GDM1 (cell line): ENCODE results near the gene HOXD11.

ENCODE experiments used
- DNase-seq: peaks from one replicate; lab custom pipeline; 2025; lab: John Stamatoyannopoulos, UW

Gene HOXD11

DNA sequence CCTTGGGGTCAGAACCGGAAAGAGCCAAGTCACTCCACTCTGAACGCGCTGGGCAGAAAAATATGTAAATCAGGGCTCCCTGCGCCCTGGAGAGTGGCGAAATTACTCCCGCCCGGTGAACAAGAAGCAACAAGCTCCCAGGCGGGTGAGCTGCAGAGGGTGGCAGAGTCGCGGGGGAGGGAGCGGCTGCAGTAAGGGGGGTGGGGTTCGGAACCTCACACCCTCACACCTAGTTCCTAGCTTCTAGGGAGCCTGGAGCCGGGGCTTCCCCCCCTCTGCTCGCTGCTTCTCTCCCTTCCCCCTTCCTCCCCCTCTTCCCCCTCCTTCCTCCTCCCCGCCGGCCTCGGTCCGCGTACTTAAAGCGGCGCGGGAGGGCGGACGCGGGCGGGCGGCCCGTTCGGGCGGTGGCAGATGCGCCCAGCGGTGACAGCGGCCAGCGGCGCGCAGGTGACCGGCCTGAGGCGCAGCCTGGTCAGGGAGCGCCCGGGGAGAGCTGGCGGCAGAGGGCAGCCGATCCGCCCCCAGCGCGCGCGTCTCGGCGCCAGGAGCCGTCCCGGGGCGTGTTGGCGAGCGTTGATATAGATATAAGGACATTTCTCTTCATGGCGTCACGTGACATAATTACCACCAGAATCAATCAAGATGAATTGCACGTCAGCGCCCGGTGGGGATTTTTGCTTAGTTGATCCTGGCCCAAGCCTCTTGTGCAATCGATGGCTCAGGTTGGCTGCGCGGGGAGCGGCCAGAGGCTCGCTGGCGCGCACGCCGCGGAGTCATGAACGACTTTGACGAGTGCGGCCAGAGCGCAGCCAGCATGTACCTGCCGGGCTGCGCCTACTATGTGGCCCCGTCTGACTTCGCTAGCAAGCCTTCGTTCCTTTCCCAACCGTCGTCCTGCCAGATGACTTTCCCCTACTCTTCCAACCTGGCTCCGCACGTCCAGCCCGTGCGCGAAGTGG lies at the start of gene HOXD11:
HOXD11 (plus strand) TSS at position 700 of the 959 bp plus-strand sequence; CDS start at position 776, 76 bp downstream.
- DNase-seq: no peak

DNA sequence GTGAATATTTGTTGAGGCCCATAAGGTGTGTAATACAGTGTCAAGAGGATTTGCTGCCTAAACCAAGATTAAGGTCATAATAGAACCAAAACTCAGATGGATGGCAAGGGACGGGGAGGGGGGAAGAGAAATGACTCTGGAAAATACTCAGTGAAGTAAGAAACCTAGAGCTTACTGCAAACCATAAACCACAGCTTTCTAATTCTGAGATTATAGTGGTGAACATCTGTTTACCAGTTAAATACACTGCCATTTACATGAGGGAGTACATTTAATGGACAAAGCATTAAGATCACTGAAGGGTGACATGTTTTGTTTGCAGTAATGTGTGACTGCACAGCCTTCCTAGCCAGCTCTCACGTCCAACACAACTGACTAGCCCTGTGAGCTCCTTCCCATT lies 43.1 kb upstream of the HOXD11 start:
- no peak for DNase-seq

DNA sequence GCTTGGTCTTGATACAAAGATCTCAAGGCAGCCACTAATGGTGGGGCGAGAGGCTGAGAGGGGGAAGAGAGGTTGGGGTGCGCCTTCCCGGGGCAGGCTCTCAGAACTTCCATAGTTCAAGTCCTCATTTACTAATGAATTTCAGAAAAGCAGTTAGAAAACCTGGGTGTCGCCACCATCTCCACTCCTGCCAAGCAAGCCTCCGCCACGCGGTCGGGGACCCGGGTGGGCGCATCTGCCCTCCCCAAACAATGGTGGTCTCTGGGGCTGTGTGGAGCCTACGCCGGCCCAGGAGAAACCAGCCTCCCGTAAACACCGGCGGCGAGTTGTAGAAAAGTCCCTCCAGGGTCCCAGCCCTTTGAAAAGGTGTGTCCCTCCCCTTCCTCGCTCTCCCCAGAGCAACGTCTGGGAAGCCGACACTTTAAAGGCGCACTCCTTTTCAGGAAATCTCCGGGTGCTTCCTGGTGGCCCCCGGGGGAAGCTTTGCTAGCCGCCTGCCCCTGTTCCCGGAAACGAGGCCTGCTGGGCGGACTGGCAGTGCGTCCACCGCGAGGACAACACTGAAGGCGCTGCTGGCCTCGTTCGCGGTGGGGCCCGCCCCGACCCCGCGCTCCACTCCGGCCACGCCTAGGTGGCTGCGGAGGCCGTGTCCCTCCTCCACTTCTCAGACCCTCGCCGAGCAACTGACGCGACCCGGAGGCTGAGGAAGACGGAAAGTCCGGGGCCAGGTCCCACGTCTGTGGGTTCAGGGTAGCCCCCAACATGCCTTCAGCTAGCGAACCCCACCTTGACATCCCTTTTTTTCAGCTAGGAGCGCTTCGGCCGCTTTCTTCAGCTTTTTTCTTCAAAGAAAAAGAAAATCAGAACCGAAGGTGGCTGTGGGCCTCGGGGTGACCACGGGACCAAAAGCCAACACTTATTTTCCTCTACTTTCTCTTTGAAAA lies 40.2 kb upstream of the HOXD11 start:
- no peak for DNase-seq

DNA sequence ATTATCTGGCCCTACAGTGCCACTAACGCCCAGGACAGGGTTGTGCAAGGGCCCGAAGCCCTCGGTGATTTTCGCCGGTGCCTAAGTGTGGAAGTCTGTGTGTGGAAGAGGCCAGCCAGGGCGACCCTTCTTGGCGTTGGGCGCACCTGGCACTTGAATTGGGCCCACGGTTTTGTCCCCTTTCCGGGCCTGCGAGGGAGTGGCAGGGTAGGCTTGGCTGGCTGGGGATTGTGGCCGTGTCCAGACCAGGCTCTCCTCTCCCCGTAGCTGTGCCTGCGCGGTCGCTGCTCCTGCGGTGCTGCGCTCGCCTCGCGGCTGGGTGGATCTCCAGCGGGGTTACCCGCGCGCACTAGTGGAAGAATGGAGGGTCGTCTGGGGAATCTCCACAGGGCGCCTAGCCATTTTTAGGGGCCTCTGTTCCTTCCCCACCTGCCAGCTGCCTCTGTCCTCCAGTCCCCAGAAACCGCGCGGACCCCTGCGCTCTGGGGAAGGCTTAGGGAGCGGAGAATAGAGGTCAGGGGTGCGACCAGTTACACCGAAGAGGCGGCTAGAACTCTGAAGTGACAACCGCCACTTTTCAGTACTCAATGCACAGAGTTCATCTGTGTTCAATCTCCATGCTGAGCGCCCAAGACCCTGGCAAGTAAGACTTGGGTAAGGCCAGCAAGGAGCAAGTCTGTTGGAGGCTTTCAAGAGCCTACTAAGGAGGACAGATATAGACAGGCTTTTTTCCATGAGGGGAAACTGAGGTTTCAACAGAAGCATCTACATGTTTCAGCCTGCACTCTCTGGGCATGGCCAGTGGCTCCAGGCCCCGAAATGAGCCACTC lies 39.3 kb upstream of the HOXD11 start:
- DNase-seq: no peak

DNA sequence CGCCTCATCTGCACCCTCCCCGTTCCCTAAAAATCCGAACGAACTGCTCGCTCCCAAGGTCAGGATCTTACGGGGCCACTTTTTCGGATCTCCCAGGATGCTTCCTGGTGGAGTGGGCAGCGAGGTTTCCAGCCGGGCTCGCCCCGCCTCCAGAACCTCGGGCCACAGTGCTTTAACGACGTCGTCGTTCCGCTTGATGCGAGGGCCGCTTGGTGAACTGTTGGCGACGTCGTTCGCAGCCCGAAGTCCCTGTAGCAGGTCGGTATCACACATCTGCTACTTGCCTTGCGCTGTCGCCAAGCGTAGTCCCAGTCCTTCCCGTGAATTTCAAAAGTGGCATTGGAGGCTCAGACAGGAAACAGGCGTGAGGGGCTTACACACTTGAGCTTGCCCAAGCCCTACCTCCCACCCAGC lies 38.7 kb upstream of the HOXD11 start:
- DNase-seq: no peak

DNA sequence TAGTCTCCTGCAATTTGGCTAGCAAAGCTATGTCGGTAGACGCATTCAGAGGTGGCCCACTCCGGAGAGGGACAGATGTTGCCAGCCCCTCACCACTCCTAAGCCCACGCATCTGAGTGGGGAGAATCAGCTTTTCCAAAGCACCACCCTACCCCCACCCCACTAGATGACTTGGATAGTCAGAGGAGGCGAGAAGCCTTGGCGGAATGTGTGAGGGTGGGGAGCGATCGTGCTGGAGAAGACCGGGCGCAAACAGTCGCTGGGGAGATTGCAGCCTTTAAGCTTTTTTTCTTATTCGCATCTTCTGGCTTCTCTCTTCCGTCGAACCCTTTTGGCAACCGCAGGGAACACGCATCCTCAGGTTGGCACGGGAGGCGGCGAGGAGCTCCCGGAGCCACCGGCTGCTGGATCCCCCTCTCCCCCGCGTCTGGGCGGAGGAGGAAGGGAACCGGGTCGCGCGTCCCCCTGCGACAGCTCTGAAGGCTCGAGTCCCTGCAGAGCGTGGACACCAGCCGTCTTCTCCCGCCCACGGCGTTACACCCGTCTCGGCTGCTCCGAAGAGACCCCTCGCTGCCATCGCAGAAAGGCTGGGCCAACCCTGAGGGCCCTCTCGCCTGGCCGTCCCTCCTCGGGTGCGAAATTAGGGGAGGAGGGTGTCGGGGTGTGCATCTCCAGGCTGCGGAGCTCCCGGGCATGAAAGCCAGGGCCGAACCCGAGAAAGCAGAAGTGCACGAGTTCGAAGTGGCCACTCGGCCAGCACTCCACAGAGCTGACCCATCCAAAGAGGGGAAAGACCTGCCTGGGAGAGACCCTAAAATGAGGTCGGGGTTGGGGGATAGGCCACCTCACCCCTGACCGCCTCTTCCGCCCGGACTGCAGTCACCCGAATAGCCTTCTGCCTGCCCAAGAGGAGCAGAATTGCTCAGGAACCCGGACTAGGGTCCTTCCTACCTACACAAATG lies 35.5 kb upstream of the HOXD11 start:
- DNase-seq: no peak

DNA sequence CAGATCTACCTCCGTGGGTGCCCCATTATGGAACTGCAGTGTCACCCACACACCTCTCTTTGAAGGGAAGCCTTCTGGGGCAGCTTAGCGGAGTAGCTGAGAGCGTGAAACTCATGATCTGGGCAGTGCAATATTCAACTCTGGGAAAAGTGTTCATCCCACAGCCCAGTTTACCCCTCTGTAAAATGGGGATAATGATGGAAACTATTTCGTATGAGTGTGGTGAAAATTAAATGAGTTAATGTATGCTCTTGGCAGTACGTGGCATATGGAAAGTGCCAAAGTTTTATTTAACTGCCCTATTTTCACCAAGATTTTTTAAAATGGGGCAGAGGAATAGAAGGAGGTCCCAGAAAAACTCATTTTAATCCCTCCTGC lies 34.8 kb upstream of the HOXD11 start:
- no peak for DNase-seq

DNA sequence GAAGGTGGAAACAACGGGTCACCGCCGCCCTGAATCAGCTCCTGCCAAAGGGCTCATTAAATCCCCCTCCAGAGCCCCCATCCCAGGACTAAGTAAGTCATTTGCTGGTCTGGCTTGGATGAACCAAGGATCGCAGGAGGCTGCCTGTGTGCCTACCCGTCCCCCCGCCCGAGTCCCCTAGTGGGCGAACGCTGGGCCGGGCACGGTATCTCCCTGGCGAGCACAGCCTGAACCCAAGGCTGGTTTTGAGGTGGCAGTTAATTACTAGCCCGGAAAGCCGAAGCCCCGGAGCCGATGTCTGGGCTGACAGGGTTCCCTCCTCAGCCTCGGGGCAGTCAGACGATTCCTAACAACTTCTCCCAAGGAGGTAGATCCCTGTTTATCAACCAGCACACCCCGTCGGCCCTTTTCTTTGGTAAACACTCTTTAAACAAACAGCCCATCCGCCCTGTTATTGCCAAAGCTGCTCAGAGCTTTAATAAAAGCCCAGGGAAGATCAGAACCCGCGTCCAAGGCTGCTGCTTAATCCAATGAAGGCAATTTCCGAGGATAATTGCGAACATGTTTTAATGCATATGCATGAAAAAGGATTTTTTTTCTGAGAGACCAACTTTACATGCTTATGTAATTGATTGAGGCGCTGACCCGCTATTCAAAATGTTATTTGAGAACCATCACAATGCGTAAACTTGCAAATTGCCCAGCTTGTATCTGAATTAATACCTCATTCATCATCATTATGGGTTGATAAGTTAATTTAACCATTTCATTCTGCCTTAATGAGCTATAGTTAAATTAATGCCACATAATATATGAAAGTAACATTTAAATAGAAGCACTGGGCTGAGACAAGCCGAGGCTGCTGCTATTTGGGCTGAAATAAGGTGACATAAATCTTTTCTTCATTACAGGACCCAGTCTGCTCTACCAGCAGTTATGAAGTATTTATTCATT lies 33.9 kb upstream of the HOXD11 start:
- DNase-seq: no peak

DNA sequence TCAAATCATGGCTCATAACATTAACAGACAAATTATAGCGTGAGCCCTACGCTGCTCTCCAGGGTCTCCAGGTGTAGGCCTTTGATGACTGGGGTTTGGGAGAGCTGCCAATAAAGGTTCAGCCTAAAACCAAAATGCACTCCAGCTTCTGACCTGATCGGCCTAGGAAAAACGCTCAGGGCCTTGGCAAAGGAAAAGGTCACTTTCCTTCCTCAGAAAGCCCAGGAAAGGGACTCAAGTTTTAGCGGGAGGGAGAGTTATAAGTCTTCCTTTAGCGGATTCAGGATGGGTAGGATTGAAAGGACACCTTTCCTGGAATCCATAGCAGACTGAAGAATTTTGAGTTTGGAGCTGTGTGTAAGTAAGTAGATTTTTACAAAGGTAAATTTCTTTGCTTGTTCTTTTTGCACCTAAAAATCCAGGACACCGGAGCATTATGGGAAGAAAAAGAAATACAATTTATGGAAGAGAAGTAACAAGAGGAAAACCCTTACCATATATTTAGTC lies 32.1 kb upstream of the HOXD11 start:
- no peak for DNase-seq

DNA sequence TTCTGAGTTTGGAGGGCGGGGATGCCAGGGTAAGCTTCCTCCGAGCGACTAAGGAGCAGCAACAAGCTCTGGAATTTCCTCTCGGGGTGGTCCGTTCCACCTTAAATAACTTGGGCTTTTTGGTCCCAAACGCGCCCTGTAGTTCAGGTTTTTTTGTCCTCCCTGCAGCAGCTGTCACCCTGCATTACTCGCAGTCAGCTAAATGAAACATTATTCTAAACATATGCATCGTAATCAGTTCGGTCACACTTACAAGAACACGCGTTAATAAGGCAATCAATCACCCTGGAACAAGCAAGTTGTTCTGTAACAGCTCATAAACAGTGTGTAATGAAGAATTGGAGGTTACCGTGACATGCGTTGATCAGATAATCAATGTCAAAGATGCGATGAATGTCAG lies 31.6 kb upstream of the HOXD11 start:
- no peak for DNase-seq

DNA sequence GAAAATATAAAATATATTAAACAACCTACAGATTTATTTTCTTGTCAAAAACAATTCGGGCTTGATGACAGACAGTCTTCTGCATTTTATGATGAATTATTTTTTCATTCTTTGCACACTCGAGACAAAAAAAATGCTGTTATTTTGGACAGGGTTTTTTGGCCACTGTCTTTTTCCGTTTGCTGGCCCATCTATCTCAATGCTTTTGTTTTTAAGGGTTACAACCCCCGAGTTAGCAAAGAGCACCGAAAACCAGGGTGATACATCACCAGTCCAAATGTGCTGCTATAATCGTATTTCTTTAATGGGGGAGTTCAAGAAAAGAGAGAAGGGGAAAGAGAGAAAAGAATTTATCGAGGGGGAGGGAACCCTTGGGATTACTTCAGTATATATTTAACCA lies 31.0 kb upstream of the HOXD11 start:
- no peak for DNase-seq

DNA sequence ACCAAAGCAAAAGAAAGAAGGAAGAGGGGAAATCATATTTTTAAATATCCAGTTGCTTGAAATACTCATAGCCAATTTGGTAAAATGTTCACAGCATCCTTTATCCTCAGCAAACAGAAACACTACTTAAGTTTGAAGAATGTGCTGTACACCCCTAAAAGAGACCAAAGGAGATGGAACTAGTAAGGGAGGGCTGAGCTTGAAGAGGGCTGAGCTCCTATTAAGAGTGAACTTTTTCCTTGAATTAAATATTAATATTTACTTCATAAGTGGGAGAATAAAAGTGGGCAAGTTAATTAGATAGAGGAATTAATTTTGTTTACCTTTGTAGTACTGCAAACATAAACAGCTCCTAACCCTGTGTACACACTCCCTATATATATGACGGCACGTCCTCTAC lies 30.3 kb upstream of the HOXD11 start:
- no peak for DNase-seq

DNA sequence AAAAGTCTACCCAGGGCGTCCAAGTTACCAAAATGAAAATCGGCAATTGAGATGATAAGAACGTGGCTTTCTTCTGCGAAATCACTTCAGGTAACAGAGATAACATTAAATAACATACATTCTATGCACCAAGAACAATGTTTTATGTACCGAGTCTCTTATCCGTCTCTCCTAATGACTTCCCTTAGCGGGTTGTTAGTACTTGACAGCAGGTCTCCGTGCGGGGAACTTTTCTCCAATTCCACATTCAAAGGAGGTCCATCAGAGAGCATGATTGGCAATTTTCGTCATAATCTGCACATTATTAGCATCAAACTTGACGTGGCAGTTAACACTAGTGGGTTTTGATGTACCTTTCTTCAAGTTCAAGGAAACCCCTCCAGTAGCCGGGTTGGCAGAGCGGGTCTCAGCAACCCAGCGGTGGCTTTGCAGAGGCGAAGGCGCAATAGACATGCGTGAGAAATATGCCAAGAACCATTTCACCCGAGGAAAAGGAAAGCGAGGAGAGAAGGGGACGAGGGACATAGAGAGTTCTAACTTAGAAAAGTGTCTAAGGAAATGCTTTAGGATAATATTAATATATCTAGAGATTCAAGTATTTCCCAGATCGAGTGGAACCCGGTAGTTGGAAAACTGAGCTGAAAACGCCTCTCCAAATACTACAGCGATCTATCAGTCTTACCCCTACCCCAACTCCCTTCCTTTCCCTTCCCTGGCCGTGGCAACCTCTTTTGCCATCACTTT lies 28.4 kb upstream of the HOXD11 start:
- DNase-seq: no peak

DNA sequence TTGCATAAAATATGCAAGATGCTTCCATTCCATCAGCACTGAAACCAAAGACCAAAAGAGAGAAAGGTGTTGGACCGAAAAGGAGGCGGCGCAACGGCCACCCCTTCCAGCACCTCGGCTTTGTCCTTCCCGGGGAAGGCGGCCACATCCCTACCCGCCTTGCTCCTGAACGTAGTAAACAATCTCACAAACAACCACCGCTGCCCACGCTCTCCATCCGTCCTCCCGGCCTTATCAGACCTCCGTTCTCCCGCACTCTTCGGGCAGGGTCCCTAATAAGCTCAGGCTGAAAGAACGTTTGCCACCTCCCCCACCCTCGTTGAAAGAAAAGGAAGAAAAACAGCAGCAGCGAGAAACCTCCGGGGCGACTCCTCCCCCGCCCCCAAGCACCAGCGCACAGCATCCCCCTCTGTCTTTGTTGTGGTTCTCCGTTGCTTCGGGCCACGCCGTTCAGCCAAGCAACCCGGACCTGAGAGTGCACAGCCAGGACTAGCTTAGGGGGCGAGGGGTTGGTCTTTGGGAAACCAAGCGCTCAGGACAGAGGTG lies 27.7 kb upstream of the HOXD11 start:
- no peak for DNase-seq

DNA sequence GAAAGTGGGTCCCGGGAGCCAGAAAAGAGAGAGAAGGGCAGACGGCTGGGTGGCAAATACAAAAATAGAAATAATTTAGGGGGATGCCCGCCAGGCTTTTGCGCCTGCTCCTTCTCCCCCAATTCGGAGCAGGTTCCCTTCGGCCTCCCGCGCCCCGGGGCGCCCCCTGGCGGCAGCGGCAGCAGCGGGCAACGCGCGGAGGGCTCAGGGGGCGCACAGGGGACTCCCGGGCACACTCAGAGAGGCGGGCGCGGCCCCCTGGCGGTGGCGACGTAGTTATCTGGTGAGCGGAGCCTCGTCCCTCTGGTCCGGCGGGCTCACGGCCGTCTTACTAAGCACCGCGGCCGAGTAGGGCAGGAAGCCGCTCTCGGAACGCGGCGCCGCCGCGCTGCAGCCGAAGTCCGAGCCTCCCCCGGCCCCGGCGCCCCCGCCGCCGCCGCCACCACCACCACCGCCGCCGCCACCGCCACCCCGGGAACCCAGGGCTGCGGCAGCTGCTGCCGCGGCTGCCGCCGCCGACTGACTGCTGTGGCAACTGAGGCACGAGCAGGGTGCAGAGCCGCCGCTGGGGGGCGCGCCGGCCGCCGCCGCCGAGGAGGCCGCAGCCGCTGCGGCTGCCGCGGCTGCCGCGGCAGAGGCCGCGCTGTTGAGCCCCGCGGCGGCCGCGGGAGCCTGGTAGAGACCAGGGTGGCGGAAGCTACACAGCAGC lies 27.1 kb upstream of the HOXD11 start:
- DNase-seq: no peak

DNA sequence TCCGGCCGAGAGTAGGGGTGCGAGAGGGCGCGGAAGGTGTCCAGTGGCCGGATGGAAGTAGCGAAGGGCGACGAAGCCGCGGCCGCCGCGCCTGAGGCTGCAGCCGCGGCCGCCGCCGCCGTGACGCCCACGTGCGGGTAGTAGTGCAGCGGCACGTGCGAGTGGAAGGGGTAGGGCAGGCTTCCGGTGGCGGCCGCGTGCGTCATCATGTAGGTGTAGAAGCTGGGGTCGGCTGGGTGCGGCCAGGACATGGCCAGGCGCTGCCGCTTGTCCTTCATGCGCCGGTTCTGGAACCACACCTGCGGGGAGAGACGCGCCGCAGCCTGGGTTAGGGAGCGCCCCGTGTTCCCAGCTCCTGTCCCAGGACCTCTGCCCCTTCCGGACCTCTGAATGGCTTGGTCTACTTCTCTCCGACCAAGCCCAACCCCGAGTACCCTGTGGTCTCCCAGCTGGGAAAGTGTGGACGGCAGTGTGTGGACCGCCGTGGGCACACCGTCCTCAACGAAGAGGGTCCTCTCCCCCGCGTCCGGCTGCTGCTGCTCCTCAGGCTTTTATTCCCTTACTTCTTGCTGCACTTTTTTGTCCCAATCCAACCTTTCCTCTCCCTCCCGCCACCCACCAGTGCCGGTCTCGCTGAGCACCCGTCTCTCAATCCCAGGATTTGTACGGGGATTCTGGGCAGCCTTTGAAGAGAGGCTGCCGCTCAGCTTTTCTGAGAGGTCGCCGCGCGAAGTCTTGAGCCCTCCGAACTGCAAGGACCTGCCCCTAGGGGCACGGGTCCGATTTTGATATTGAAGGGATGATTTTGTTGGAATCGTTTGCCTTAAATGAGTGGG lies 26.3 kb upstream of the HOXD11 start:
- no peak for DNase-seq

DNA sequence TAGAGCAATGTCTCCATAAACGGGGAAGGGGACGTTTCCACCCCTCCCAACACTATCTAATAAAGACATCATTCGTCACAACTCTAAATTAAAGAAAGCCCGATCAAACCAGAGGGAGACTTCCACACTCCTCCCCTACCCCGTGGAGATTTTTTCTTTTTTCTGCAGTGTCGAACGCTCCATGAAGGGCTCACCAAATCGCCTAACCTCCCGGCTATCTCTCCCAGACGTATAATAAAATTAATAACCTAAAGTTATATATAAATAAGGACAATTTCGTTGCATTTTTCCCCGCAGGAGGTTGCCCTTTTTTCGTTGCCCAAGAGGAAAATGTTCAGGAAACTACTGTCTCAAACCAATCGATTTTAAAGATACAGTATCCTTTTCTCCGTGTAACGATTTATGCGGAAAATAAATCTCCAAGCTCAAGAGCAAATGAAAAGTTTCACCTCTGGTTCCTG lies 25.7 kb upstream of the HOXD11 start:
- no peak for DNase-seq
